Kidney capillary endothelial cell (primary cell): ENCODE data around the gene PEF1.

Source experiments
- DNase-seq: peaks from one replicate; pipeline ENCODE4 v3.0.0-alpha.2; 2018; ENCODE audit warnings: low spot score

PEF1 gene, protein sequence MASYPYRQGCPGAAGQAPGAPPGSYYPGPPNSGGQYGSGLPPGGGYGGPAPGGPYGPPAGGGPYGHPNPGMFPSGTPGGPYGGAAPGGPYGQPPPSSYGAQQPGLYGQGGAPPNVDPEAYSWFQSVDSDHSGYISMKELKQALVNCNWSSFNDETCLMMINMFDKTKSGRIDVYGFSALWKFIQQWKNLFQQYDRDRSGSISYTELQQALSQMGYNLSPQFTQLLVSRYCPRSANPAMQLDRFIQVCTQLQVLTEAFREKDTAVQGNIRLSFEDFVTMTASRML

DNA sequence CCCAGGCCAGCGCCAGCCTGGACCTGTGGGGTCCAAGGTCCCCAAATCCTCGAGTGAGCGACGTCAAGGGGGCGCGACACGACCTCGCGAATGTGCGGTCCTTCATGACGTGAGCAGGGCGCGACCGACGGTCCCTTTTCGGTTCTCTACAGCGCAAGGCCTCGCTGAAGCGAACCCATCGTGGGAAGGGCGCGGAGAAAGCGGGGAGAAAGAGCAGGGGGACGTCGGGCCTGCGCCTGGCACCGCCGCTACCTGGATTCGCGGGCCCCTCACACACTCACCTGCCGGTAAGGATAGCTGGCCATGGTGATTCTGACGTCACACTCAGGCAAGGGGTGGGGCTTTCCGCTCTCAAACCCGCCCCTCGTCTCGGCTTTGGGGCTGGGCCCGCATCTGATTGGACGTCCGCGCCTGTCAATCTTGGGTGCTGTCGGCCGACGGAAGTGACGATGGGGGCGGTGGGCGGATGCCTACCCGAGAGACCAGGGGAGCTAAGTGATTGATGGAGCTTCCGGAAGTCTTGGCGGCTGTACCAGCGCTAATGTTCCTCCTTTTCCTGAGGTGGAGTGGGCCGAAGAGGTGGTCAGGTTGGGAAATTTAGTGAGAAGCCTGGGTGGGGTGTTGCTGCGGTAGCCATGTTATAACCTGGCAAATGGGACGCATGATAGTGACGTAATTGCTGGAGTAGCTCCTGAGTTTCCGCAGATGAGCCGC, at the start of gene PEF1:
Gene PEF1 (minus strand): TSS at position 317 of the 714 bp plus-strand sequence. CDS start 12 bp downstream, at position 305.
- DNase-seq: peak; percentile 95

DNA sequence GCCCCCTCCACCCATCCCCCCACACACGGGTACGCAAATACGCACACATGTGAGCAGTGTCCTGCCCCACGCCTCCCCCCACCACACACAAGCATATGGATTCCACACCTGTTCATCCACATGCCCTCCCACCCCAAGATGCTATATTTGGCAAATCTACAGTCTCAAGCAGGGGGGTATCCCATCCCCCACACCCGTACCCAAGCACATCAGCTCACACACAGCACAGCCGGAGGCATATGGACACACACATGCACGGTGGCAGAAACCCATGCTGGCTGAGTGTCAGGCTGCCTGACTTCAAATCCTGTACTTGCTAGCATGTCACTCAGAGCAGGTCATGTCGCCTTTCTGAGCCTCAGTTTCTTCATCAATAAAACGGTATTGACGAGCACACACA, 48.6 kb upstream of the PEF1 start:
- no peak for DNase-seq

DNA sequence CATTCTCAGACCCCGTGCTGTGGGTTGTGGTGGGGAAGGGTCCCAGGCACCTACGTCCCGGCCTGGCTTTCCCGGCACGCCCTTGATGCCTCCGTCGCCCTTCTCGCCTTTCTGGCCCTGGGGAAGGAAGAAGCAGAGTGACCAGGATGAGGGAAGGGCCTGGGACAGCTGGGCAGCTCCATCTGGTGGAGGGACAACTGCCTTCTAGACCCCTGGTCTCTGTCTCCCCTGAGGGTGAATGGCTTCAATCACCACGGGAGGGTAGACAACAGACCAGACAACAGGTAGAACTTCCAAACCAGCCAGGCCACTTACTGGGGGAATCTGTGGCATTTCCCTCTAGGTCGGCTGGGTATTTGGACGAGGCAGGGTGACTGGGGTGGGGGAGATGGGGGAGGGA, 47.3 kb upstream of the PEF1 start:
- DNase-seq: no peak

DNA sequence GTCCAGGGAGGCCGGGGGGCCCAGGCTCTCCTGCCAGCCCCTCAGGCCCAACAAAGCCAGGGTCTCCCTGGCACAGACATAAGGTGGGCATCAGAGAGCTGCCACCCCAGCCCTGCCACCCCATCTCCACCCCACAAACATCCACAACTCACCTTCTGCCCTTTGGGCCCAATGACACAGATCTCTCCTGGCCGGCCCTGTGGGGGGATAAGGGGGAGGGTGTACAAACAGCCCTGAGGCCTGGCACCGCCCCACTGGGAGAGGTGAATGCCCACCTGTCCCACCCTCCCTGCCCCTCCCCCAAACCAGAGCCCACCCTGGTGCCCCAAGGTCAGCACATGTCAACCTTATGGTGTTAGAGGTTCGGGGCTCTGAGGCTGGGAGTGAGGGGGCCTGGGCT, 46.8 kb upstream of the PEF1 start:
- DNase-seq: no peak

DNA sequence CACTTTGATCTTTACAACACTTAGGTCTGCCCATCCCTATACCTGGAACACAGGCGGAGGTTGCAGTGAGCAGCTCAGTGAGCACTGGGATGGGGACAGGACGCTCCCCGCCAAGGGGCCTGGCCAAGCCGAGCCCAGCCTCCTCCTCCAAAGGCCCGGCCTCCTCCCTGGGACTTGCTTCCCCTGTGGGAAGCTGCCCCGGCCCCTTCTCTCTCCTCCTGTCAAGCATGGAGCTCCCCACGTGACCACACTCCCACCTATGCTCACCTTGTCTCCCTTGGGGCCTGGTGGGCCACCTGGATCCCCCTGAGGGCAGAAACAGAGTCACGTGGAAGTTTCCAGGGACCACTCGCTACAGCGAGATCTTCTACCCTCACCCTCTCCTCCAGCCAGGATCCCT, 46.2 kb upstream of the PEF1 start:
- no peak for DNase-seq

DNA sequence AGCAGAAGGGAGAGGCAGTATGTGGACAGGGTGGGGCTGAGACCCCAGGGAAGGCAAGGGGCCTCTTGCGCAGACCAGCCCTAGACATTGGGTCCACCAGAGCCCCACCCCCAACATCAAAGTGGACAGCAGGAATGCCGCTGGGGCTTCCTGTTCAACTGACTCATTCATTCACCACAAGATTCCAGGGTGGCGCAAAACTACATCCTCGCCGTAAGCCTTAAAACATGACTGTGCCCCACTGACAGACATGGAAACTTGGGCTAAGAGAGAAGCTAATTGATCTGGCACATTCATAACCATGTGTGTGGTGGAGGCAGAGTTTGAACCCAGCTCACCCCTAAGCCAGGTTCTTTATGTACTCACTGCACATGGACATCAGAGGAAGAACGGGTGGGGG, 45.2 kb upstream of the PEF1 start:
- DNase-seq: peak; percentile 94

DNA sequence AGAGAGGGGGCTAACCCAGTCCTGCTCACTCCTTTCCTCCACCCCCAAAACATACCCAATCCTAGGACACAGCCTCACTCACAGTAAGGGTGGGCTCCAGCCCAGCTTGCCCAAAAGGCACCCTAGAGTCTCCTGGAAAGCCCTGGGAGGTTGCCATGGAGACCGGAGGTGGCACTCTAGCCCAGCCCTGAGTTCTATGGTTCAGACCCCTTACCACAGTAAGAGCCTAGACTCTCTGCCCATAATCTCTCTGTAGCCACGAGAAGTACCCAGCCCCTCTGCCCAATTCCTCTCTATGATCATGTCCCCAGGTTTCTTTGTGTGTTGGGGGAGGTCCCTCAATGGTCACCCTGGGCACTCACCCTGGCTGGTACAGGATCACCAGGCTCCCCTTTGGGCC, 44.7 kb upstream of the PEF1 start:
- DNase-seq: no peak

DNA sequence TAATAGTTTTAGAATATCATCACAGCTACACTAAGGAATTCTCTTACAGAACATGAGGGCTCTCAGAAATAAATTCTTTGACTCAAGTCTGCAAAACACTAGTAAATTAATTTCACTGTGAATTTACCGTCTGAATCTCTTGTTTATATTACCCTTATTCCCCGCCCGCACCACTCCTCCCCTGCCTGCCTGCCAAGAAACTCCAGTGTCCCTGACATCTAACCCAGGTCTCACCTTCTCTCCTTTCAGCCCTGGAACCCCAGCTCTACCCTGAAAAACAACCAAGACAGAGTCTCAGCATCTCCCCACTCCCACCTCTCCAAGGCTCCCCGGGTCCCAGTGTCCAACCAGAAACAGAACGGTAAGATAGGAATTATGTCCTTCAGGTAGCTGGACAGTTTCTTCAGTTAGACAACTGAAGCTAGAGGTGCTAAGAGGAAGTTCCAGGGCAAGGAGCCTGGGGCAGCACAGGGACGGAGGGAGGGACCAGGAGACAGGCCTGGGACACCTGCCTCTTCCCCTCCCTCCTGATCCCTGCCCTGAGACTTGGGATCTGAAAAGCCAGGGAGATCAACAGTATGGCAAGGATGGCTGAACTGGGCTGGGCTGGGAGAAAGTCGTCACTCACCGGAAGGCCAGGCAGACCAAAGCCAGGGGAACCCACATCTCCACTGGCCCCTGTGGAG, 43.7 kb upstream of the PEF1 start:
- no peak for DNase-seq

DNA sequence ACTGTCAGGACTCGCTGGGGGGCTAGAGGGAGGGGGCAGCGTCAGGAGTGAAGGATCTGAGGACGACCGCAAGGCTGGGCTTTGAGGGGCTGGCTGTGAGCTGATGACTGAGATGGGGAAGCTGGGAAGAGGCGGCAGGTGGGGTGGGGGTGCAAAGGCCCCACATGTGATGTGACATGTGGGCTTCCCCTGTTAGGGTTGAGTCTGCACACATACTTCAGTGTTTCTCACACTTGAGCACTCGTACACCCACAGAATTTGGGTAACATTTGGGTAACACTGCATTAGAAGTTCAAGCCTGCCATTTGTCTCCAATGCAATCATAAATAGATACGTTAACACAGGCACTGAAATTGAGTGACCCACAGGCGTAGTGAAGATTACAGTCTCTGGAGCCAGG, 42.9 kb upstream of the PEF1 start:
- DNase-seq: no peak

DNA sequence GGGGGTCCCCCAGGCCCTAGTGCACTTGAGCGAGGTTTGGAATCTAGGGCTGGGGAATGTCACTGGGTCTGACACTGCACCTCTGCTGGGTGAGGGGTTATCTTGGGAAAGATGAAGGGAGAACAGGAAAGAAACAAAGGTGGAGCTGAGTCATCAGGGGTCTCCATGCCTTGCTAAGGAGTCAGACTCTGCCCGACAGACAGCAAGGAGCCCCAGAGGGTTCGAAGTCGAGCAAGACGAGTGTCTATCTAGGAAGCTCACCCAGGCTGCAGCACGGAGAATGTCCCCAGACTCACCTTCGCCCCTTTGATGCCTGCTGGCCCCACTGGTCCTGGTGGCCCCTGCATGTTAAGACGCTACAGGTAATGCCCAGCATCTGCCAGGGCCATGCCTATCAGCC, 41.1 kb upstream of the PEF1 start:
- no peak for DNase-seq

DNA sequence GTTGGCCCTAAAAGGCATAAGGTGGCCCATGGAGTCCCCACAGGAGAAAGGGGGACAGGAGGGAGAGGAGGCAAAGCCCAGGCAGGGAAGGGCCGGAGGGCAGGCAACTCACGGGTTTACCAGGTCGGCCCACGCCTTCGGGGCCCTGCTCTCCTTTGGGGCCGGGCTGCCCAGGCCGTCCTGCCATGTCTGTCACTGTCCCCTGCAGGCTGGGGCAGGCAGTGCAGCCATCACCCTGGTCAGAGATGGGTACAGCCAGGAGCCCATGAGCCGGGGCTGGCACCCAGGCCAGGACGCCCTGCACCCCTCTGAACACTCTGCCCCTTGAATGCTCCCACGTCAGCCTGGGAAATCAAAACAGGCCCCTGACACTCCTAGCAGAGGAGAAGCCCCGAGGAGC, 39.3 kb upstream of the PEF1 start:
- DNase-seq: no peak

DNA sequence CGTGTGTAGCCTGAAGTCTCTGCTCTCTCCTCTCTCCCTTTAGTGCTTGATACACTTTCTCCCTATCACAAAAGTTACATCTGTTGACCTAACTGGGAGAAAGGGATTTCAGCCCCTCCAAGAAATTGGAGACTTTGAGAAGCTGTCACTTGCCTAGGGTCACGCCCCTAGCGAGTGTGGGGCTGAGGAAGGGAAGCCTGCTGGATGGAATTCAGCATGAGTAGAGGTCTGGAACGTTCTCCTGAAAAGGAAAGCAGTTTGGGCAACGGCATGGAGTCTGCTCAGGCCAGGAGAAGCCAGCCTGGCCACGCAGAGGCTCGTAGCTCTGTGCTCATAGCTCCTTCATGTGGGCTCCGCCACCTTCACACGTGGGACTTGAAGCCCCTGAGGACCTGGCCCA, 36.7 kb upstream of the PEF1 start:
- DNase-seq: no peak

DNA sequence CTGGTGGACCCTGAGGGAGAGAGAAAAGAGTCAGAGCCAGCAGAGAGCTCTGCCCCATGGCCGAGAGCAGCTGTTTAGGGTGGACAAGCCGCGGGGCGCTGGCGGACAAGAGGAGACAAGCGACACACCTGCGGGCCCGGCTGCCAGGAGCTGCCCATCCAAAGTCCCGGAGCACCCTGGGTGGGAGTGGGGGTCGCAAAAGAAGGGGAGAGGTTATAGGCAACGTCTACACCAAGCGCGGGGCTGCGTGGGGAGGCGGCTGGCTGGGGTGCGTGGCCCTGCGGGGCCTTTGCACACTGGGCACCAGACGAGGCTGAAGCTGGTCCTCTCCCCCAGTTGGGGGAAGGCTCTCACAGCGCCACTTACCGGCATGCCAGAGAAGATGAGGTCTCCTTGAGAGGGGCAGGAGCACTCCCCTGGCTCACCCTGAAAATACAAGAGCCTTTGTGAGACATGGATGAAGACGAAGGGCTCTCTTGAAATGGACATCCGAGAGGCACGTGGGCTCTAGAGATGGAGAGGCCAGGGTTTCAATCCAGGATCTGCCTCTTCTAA, 35.1 kb upstream of the PEF1 start:
- DNase-seq: no peak

DNA sequence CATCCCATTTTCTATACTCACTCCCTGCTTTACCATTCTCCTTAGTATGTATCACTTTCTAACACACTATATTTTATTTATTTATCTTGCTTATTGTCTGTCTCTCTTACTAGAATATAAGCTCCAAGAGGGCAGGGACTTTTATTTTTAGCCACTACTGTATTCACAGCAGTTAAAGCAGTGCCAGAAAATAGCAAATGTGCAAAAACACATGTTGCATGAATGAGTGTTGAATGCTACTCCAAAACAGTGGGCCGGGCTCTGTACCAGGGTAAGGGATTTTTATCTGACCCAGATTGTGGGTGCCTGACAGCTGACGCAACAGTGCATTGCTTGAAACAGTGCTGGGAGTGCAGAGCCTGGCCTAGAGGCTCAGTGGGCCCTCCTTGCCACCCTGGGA, 34.4 kb upstream of the PEF1 start:
- DNase-seq: no peak

DNA sequence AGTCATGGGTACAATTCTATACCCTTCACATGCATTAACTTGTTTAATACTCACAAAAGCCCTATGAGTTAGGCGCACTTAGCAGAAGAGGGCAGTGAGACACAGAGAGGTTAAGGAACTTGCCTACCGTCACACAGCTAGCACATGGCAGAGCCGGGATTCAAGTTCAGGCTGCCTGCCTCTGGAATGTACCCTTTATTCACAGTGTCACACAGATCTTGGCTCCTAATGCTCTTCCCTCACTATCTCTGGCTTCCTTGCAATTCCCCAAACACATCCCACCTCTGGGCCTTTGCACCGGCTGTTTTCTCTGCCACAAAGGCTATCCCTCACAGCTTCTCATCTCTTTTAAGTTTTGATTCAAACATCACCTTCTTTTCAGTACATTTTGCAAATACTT, 34.0 kb upstream of the PEF1 start:
- no peak for DNase-seq

DNA sequence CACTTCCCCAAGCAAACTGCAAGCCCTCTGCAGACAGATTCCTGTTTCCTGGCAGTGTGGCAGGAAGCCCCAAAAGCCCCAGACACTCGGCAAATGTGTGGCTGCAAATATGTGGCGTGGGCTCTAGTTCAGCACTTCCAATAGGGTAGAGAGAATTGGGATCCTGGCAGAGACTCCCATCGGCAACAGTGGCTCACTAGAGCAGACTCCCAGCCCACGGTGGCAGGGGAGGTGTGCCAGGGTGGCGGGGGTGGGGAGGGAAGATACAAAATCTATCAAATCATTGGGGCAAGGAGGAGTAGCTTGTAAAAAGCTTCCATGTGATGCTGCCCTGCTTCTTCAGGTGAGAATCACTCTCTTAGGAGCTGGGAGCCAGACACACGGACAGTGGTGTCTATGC, 33.3 kb upstream of the PEF1 start:
- DNase-seq: no peak

DNA sequence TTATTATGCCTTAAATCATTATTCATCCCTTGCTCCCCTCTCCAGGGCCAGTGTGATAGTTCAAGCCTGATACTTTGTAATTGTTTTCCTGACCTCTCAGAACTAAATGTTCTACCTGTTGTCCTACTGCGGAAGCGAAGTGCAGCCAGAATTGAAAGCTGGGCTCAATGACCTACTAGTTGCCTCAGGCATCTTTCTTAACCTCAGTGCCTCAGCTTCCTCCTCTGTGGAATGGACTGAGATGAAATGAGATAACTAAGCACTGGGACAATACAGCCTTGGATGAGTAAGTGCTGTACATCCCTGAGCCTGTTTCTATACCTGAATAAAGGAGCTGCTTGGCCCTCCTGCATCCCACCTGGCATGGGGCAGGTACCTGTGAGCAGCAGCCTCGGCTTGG, 32.7 kb upstream of the PEF1 start:
- no peak for DNase-seq

DNA sequence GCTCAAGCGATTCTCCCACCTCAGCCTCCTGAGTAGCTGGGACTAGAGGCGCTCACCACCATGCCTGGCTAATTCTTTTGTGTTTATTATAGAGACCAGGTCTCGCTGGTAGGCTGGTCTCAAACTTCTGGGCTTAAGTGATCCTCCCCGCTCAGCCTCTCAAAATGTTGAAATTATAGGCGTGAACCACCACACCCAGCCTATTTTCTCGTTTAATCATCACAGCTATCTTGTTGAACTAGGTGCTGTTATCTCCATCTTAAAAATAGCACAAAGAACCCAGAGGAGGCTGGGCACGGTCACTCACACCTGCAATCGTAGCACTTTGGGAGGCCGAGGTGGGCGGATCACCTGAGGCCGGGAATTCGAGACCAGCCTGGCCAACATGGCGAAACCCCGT, 31.1 kb upstream of the PEF1 start:
- DNase-seq: no peak

DNA sequence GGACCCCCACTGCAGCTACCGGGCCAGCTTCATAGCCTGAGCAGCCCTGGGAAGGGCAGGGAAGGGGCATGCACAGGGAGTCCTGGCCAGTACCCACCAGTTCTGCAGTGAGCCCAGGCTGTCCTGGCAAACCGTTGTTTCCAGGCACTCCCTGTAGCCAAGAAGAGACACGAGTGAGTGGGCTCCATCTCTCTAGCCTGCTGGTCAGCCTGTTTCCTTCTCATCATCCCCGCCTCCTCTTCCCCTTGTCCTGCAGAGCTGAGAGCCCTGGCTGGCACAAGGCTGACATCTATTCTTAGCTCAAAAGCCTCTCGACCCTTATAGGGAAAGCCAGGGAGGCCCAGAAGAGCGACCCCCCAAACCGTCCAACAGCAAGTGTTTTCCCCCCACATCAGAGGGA, 30.5 kb upstream of the PEF1 start:
- DNase-seq: no peak

DNA sequence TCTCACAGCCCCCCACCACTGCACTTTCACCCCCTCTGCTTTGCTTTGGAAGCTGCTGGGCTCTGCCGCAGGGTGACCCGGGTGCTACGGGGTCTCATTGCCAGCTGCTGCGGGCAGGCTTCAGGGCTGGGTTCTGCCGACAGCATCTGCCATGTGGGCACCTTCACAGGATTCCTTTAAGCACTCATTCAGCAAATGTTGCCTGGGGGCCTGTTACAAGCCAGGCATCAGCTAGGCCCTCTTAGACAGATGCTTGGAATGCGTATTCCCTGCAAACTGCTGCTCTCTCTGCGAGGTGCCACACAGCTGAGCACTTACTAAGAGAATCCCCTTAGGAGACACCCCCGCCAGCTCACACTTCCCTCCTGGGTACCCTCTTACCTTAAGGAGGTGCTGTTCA, 29.9 kb upstream of the PEF1 start:
- no peak for DNase-seq

DNA sequence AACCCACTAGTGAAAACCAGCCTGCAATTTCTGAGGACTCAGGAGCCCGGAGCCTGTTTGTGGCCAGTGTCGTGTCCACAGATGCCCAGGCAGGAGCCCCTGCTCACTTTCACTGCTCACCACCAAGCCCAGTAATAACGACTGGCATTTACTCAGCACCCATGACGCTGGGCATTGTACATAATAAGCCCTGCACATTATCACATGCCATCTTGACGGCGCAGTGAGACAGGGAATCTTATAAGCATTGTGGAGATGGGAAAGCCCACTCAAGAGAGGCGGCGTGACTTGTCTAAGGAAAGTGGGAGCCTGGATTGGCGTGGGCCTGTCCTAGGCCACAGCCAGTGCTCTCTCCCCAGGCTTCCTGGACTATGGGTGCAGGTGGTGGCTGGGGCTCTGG, 28.8 kb upstream of the PEF1 start:
- no peak for DNase-seq

DNA sequence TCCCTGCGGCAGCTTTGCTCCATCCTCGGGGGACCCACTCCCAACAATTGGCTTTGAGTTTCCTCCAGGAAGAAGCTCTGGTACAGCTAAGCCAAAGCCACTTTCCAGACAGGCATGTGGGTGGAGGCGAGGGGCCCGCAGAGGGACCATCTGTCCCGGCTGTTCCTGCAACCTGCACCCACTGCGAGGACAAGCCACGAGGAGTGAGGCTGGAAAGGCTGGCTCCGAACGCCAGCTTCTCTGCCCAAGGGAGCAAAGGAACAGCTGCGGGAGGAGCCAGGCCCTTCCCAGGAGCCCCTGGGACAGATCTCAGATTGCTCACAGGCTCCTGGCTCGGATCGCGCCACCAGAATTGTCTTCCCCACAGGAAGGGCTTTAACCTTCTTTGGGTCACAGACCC, 28.3 kb upstream of the PEF1 start:
- DNase-seq: no peak

DNA sequence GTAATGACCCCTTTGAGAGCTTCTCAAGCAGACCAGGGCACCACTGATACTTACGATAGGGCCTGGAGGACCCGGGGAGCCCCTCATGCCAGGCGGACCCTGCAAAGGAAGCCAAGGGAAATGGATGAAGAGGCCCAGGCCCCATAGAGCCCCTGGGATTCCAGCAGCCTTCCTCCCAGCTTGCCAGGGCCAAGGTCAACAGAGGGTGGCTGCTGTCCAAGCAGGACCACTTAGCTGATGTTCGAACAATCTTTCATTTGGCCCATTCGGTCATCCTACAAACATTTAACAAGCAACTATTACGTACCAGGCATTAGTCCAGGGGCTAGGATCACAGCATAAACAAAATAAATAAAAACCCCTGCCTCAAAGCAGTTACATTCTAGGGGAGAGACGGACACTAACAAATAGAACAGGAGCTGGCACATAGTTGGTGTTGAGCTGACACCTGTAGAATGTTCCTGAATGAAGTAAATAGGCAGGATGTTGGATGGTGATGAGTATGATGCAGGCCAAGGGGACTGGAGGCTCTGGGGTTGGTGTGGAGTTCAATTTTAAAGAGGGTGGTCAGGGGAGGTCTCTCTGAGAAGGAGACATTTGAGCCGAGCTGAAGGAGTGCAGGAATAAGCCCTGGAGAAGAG, 27.0 kb upstream of the PEF1 start:
- no peak for DNase-seq
